GM21723 (cell line): ENCODE results near the gene DPM2.

ENCODE experiments used
- ATAC-seq: cut with Tn5 transposase; IDR thresholded peaks from one replicate; pipeline ENCODE4 v1.9.1; 2021; ENCODE audit warnings: mild to moderate bottlenecking, moderate library complexity; ENCODE audit not compliant: unreplicated experiment

Gene DPM2

DNA sequence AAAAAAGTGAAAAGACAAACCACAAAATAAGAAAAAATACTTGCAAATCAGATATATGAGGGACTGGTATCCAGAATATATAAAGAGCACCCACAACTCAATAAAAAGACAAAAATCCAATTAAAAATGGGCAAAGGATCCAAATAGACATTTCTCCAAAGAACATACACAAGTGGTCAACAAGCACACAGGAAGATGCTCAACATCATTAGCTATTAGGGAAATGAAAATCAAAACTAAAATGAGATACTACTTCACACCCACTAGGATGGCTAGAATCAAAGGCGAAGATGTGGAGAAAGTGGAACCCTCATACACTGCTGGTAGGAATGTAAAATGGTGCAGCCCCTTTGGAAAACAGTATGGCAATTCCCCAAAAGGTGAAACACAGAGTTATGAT lies 21.1 kb upstream of the DPM2 start:
- ATAC-seq: no peak

DNA sequence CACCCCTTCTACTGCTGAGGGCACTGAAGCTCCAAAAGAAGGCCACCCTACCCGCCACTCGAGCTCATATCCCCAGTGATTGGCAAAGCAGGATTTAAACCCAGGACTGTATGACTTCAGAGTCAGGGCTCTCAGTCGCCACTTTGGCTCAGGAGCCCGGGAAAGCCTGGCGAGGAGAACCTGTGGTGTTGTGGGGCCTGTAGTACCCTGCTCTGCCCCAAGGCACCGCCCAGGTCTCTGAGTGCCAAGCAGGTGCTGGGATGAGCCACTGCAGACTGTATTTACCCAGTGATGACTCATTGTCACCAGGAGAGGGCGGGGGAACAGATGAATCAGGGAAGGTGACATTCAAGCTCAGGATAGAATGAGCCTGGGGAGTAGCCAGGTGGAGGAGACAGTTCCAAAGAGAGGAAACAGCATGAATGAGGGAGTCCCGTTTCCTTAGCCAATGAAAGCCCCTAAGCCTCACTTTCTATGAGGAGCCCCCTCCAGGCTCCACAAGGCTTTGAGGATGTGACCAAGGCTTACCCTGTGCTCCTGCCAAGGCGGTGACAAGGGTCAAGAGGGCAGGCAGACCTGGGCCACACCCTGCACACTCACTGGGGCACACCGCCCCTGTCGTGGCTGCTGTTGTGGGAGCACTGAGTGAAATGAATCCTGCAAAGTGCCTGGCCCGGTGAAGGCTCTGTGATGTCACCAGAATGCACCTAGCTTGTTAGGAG lies 17.8 kb upstream of the DPM2 start:
- ATAC-seq: peak; percentile 55

DNA sequence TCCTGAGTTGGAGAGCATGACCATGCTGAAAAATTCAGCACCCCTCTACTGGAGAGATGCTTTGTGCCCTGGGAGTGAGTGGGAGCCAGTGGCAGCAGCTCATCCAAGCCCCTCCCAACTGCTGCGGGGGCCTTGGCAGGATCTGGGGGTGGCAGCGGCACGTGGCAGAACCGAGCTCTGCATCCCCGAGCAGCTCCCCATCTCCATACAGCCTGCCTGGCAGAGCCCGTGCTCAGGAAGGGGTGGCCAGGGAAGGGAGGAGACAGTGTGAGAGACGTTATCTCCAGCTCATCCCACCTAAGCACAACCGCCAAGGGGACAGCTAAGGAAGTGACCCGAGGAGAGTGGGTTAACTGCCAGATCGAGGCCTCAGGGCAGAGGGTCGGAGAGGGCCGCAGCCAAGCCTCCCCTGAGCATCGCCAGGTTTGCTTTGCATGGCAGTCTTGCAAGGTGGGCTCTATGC lies 17.2 kb upstream of the DPM2 start:
- no peak for ATAC-seq

- no peak for ATAC-seq
Observed at GRCh38 chr9:127953768-127954505, 16.3 kb upstream of the DPM2 start.

- no peak for ATAC-seq
Observed at GRCh38 chr9:127953154-127953553, 15.5 kb upstream of the DPM2 start.

DNA sequence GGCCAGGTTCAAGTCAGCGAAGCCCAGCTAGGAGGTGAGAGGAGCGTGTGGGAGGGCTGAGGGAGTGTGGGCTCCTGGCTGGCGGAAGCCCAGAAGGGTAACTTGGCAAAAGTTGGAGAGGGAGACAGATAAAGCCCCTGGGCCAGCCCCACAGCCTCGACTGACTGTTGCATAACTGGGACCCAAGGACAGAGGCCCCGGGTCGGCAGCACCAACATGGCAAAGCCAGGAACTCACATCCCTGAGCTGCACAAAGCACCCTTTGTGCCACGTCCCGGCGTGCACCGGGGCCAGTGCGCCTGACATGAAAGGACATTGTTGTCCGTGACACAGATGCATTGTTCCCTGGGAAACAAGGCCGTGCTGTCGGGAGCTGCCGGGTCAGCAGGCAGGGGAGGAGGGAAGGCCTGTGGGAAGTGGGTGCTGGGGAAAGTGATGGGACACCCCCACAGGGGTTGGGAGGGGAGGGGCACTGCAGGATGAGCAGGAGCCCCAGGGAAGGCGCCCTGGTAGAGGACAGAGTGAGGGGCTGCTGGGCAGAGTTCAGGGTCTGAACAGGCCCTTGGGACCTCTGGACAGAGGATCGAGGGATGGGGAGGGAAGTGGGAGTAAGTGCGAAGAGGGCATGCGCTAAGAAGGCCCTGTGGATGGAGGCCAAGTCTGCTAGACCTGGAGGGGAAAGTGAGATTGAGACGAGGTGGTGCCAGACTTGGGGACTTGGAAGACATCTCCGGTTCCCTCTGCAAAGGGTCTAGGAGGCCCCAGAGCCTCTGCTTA lies 13.0 kb upstream of the DPM2 start:
- no peak for ATAC-seq

DNA sequence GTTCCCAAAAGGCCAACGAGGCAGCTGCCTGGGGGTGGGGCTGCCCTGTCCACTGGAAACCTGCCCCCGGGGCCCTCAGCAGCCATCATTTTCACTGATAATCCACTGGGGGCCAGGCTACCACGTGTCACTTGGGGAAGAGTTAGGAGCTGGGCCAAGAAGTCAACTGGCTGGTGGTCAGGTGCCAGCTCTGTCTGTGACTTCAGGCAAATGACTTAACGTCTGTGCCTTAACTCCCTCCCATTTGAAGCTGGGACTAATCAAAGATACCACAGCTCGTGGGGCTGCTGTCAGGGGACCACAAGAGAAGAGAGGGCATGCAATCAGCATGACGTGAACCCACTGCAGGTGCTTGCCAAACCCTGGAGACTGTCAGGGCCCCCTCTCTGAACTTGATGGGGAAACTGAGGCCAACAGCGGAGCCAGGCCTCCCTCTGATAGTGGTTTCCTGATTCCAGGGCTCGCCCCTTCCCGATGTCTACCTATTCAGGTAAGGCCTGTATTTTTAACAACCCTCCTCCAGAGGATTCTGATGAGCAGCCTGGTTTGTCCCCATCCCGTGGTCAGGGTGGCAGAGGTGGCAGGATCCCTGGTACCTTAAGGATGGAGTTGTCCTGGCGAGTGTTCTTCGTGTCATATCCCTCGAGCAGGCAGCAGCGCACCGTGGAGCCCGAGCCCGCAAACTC lies 12.3 kb upstream of the DPM2 start:
- ATAC-seq: no peak

DNA sequence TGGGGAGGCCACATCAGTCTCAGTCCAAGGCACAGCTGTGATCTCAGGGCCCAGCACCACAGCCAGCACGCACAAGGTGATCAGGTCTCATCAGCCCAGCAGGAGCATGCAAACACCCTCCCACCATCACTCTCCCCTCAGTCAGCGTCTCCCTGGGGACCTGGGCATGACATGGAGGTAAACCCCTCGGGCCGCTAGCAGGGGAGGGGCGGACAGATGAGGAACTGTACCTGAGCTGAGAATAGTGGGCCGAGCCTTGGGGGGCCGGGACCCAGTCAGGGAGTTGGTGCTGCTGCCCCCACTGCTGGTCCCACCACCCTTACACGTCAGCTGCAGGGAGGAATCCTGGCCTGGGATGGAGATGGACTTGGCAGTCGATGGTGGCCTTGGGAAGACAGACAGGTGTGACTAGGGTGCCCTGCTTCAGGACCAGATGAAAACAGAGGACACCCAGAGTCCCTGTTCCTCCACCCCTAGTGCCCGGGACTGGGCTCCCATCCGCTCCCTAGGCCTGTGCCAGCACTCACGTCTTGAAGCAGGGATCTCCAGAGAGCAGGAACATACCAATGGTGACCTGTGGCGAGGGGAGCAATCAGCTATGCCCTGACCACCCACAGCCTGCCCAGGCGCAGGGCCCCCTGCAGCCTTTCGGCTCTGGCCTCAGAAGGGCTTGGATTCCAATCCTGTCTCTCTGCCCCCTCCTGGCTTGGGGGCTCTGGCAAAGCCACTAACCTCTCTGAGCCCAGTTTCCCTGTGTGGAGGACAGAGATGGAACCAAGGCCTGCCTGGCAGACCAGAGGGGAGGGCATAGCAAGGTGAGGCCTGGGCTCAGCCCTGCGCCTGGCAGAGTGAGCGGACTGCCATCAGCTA lies 10.4 kb upstream of the DPM2 start:
- ATAC-seq: no peak

DNA sequence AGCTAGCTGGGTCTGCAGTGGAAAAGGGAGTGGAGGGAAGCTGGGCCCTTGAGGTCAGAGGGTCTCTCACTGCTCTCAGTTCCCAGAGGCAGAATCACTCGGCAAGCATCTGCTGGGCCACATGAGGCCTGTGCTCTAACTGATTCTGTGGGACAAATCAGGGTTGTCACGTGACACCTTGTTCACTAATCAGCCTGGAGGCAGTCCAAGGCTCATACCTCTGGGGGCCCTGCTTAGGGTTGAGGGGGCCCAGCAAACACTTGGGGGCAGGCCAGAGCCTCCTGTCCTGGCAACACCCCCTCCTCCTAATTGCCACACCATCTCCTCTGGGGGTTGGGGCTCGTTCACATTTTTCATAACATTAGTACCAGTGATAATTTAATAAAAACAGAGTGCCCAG lies 9.1 kb upstream of the DPM2 start:
- no peak for ATAC-seq

DNA sequence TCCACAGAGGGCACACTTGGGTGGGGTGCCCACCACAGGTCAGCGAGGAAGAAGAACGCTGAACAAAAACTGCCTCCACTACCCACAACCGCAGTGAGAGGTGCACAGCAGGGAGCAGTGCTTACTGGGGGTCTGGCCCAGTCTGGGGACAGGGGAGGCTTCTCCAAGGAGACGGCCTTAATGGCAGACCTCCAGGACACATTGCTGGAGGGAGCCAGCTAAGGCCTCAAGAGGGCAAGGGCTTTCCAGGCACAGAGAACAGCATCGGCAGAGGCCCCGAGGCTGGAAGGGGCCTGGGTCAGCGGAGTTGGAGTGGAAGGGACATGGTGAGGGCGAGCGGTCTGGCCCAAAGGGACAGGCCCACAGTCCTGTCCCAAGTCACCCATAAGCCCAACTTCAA lies 8.3 kb upstream of the DPM2 start:
- no peak for ATAC-seq

GRCh38 chr9:127945338-127945737 lies 7.7 kb upstream of the DPM2 start:
- ATAC-seq: no peak

- ATAC-seq: no peak
Observed at GRCh38 chr9:127944586-127945218, 7.0 kb upstream of the DPM2 start.

DNA sequence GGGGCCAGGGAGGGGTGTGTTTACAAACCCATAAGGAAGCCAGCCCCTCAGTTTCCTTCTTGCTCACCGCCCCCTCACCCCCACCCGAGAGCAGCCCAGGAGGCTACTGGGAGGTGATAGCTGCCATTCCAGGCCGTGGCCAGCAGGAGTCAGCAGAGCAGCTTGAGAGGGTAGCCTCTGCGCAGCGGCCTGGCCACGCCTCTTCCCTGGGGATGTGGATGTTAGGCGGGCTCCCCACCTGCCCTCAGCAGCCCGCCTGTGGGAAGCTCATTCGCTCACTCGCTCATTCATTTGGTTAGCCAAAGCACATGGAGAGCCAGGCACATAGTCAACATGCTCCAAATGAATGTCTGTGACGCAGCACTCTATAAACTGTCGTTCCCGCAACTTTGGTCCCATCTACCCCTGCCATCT lies 6.1 kb upstream of the DPM2 start:
- peak; percentile 53 for ATAC-seq

DNA sequence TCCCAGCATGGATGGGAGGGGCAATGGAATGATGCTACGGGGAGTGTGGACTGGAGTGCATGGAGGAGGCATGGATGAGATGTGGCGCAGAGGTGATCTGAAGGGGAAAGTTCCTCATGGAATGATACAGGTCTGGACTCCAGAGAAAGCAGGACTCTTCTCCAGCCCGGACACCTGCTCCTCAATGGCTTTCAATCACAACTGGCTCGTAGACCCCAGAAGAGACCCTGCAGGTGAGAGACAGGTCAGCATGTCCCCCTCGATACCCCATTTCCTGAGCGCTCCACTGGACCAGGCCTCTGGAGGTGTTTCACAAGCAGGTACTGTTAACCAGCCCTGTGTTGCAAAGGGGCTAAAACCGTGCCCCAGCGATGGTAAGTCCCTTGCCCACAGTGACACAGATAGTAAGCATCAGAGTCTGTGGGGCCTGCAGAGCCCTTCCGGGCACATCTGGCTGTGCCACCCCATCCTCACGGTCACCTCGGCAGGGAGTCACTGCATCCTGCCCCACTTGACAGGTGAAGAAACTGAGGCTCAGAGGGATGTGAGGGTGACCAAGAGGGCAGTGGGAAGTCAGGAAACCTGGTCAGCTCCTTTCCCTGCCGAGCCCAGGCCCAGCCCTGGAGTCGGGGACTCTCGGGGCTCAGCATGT lies 5.5 kb upstream of the DPM2 start:
- no peak for ATAC-seq

DNA sequence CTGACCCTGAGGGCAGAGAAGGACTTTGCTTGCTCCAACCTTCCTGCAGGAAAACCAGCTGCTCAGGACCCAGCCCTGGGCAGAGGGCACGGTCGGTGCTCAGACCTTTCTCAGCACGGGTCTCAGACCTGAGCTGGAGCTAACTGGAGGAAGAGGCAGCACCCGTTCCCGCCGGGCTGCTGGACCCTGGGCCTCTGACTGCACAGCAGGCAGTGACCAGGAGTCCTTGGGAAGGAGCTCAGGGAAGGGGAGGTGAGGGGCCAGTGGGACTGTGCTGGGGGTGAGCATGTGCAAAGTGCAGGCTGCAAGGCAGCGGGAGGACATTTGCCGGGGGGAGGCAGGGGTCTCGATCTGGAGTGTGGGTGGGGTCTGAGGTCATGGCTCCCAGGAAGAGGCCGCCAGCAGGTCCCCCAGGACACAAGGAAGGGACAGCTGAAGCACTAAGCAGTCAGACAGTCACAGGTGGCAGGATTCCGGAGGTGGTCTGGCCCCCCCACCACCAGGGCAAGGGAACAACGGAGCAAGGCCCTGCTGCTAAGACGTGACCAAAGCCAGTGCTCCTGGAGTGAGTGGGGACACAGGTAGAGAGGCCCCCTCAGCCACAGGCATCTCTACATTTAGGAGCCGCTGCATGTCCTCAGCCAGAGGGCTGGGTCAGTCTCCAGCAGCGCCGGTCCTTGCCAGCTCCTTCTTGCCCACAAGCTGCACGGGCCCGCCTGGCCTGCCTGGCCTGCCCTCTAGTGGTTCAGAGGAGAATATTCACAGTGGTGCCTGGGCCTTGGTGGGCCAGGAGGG lies 4.8 kb upstream of the DPM2 start:
- no peak for ATAC-seq

GRCh38 chr9:127941961-127942215 lies 4.2 kb upstream of the DPM2 start:
- ATAC-seq: no peak

DNA sequence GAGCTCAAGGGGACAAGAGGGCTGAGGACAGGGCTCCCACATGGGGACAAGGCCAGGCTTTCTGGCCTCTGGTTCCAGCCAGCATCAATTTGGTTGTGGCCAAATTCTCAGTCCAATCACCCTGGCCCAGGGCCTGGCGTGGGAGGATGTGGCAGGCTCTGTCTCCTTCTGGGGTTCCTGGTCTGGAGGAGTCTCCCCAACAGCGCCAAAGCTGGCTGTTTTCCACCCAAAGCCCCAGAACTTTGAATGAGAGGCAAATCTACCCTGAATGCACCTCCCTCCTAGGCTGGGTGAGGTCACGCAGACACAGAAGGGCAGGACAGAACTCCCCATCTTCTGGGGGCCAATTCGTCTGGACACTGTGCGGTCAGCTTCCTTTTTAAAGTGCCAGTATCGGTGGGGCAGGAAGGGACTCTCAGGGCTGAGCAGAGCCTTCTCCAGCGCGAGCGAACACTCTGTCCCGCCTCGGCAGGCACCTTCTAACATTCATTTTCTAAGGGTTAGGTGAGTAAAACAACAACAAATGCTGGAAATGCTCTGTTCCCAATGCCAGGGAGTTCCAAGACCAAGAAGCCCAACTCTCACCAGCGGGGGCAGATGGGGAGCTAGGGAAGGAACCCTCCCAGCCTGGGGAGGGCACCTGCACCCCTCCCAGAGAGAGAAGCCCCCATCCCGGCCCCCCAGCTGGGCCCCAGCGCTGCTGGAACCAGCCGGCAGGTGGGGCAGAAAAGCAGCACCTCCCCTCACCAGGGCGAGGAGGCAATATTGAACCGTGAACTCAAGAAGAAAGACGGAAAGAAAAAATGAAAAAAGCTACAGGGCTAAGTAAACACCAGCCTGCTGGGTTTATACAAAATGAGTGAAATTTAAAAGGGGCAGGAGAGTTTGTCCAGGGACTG lies 3.7 kb upstream of the DPM2 start:
- ATAC-seq: no peak

DNA sequence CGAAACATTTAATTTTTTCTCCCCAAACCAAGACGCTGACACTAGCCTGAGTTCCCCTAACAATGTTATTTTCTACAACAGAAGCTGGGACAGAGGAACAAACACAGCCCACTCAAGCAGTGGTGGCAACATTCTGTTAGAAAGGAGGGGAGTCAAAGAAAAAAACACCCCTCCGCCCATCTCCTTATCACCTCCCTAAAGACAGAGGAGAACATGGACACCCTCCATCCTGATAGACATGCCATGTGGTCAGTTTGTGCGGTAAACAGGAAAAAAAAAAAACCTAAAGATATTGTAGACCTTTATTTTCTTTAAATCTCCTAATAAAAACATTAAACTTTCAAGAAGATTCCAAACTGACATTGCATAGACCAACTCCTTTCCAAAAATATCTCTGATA lies 2.9 kb upstream of the DPM2 start:
- ATAC-seq: no peak
